HL-60/S4 treated with phorbol 12-myristate 13-acetate at 8.2 ng/mL for 4 days and 3 days (cell line): ENCODE data around the gene PDP2.

Source experiments
- in situ Hi-C: fragments of 300-500 bp; cut with MboI; formaldehyde crosslinking; loops from 2 replicates; pipeline ENCODE4 v1.15.0; 2022; ENCODE audit warnings: low sequenced_read_pairs

Gene PDP2

GRCh38 chr16:66918355-66918754 is 38.0 kb downstream of the PDP2 start:
- in situ Hi-C loops = no loop called here

GRCh38 chr16:66918803-66919568 is 38.7 kb downstream of the PDP2 start, which contains the start of gene CDH16:
Gene CDH16 (minus strand): TSS chr16:66918885. CDS start chr16:66918065, 820 bp downstream.
- in situ Hi-C loops = no loop called here

GRCh38 chr16:66919569-66920298 is 39.4 kb downstream of the PDP2 start:
- in situ Hi-C loops = no loop called here

GRCh38 chr16:66920299-66920590 is 39.9 kb downstream of the PDP2 start:
- in situ Hi-C loops = no loop called here

- in situ Hi-C loops = no loop called here
Measured at GRCh38 chr16:66920924-66921680, 40.8 kb downstream of the PDP2 start.

- in situ Hi-C loops = no loop called here
Measured at GRCh38 chr16:66921729-66922450, 41.6 kb downstream of the PDP2 start.

- in situ Hi-C loops = no loop called here
Measured at GRCh38 chr16:66923247-66923731, 43.0 kb downstream of the PDP2 start.

GRCh38 chr16:66923866-66924265 is 43.6 kb downstream of the PDP2 start:
- in situ Hi-C loops = no loop called here

- in situ Hi-C loops = no loop called here
Measured at GRCh38 chr16:66924527-66925321, 44.4 kb downstream of the PDP2 start.

GRCh38 chr16:66925322-66925840 is 45.1 kb downstream of the PDP2 start, which contains the start of gene RRAD:
Gene RRAD (minus strand): TSS chr16:66925535. CDS start chr16:66925179, 356 bp downstream.
- in situ Hi-C loops = no loop called here

- in situ Hi-C loops = no loop called here
Measured at GRCh38 chr16:66926171-66926947, 46.0 kb downstream of the PDP2 start.

GRCh38 chr16:66926961-66927436 is 46.7 kb downstream of the PDP2 start:
- in situ Hi-C loops = no loop called here

GRCh38 chr16:66927918-66928649 is 47.8 kb downstream of the PDP2 start:
- in situ Hi-C loops = no loop called here

- in situ Hi-C loops = no loop called here
Measured at GRCh38 chr16:66928702-66929388, 48.5 kb downstream of the PDP2 start.

GRCh38 chr16:66930189-66930588 is 49.9 kb downstream of the PDP2 start:
- in situ Hi-C loops = no loop called here

- in situ Hi-C loops = no loop called here
Measured at GRCh38 chr16:66931665-66932064, 51.4 kb downstream of the PDP2 start.

- in situ Hi-C loops = no loop called here
Measured at GRCh38 chr16:66932076-66932475, 51.8 kb downstream of the PDP2 start.

GRCh38 chr16:66933776-66934137 is 53.4 kb downstream of the PDP2 start:
- in situ Hi-C loops = no loop called here
